SK-N-SH treated with all-trans-retinoic acid at 6 μM for 48 hours (cell line): ENCODE results near the gene INMT.

Experiments
- ARNTL ChIP-seq: fragments of 450-650 bp; formaldehyde crosslinking; IDR thresholded peaks from 2 replicates; pipeline ENCODE4 v1.5.0; 2020; ENCODE audit warnings: low read depth, mild to moderate bottlenecking, moderate library complexity, borderline replicate concordance
- BACH2 ChIP-seq: fragments of 250-450 bp; sonication (Bioruptor Pico); IDR thresholded peaks from 2 replicates; pipeline ENCODE4 v1.9.0; 2021; ENCODE audit warnings: mild to moderate bottlenecking, borderline replicate concordance
- OSR1 ChIP-seq: fragments of 250-450 bp; sonication (Bioruptor Pico); IDR thresholded peaks from 2 replicates; pipeline ENCODE4 v1.8.0; 2022; ENCODE audit warnings: moderate library complexity, mild to moderate bottlenecking, inconsistent platforms
- ZC3H10 ChIP-seq: fragments of 250-450 bp; sonication (Bioruptor Pico); IDR thresholded peaks from 2 replicates; pipeline ENCODE4 v1.5.1; 2021; ENCODE audit warnings: mild to moderate bottlenecking, moderate library complexity
- ZFP3 ChIP-seq: fragments of 250-450 bp; sonication (Bioruptor Pico); IDR thresholded peaks from 2 replicates; pipeline ENCODE4 v1.5.0; 2020; ENCODE audit warnings: mild to moderate bottlenecking, moderate library complexity
- ZFP30 ChIP-seq: fragments of 450-650 bp; formaldehyde crosslinking; IDR thresholded peaks from 2 replicates; pipeline ENCODE4 v1.5.0; 2022; ENCODE audit warnings: mild to moderate bottlenecking, moderate library complexity
- ZNF565 ChIP-seq: fragments of 450-650 bp; formaldehyde crosslinking; conservative IDR thresholded peaks from 2 replicates; pipeline ENCODE4 v1.5.0; 2020; ENCODE audit warnings: low read depth, mild to moderate bottlenecking, moderate library complexity
- ZNF8 ChIP-seq: fragments of 450-650 bp; formaldehyde crosslinking; IDR thresholded peaks from 2 replicates; pipeline ENCODE4 v1.5.0; 2020; ENCODE audit warnings: mild to moderate bottlenecking, moderate library complexity
- TF ChIP-seq, protein P1 (sequence below): fragments of 250-450 bp; sonication (Bioruptor Pico); IDR thresholded peaks from 2 replicates; pipeline ENCODE4 v1.8.0; 2020; ENCODE audit warnings: mild to moderate bottlenecking, moderate library complexity, borderline replicate concordance
- TF ChIP-seq, protein P2 (sequence below): fragments of 250-450 bp; sonication (Bioruptor Pico); IDR thresholded peaks from 2 replicates; pipeline ENCODE4 v1.5.1; 2021; ENCODE audit warnings: mild to moderate bottlenecking, moderate library complexity
- TF ChIP-seq, protein P3 (sequence below): fragments of 250-450 bp; sonication (Bioruptor Pico); IDR thresholded peaks from 2 replicates; pipeline ENCODE4 v1.8.0; 2021; ENCODE audit warnings: low read depth, mild to moderate bottlenecking, moderate library complexity, borderline replicate concordance
- TF ChIP-seq, protein P4 (sequence below): fragments of 250-450 bp; sonication (Bioruptor Pico); IDR thresholded peaks from 2 replicates; pipeline ENCODE4 v1.5.0; 2020; ENCODE audit warnings: mild to moderate bottlenecking, moderate library complexity

DNA sequence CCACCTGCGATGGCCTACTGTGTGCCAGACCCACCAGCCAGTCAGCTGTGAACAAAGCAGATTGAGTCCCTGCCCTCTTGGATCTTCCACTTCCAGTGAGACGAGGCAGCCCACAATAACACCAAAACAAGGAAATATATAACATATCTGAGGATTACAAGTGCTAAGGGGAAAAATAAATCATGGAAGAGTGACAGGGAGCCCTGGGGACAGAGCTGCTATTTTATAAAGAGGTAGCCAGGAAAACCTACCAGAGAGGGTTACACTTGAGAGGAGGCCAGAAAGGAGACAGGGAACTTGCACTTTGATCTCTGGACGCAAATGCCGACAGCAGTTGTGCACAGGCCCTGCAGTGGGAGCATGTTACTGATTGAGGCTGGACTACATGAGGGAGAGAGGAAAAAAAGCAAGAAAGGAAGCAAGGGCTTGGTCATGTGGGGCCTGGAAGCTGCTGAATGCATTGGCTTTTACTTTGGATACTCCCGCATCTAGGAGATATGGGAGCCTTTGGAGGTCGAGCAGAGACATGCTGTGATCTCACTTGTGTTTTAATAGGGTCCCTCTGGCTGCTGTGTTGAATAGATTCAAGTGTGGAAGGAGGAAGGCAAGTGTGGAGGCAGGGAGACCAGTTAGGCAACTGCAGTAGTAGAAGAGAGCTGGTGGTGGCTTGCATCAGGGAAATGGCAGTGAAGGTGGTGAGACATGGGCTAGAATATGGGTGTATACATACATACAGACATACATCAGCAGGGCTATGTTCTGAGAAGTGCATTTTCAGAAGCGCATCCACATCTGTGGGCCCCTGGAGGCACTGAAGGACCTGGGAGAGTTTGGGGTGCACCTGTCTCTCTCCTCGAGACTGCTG lies 45.5 kb downstream of the INMT start:
- TF ChIP-seq ARNTL (CRISPR knock-in tag) (no peak), ZNF8 (CRISPR knock-in tag) (no peak), BACH2 (no peak), ZFP30 (CRISPR knock-in tag) (no peak), ZFP3 (no peak), ZNF565 (CRISPR knock-in tag) (no peak), OSR1 (CRISPR knock-in tag) (no peak), ZC3H10 (no peak)
- TF ChIP-seq, protein P1, sequence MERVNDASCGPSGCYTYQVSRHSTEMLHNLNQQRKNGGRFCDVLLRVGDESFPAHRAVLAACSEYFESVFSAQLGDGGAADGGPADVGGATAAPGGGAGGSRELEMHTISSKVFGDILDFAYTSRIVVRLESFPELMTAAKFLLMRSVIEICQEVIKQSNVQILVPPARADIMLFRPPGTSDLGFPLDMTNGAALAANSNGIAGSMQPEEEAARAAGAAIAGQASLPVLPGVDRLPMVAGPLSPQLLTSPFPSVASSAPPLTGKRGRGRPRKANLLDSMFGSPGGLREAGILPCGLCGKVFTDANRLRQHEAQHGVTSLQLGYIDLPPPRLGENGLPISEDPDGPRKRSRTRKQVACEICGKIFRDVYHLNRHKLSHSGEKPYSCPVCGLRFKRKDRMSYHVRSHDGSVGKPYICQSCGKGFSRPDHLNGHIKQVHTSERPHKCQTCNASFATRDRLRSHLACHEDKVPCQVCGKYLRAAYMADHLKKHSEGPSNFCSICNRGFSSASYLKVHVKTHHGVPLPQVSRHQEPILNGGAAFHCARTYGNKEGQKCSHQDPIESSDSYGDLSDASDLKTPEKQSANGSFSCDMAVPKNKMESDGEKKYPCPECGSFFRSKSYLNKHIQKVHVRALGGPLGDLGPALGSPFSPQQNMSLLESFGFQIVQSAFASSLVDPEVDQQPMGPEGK (CRISPR knock-in tag) = no peak
- TF ChIP-seq, protein P2, sequence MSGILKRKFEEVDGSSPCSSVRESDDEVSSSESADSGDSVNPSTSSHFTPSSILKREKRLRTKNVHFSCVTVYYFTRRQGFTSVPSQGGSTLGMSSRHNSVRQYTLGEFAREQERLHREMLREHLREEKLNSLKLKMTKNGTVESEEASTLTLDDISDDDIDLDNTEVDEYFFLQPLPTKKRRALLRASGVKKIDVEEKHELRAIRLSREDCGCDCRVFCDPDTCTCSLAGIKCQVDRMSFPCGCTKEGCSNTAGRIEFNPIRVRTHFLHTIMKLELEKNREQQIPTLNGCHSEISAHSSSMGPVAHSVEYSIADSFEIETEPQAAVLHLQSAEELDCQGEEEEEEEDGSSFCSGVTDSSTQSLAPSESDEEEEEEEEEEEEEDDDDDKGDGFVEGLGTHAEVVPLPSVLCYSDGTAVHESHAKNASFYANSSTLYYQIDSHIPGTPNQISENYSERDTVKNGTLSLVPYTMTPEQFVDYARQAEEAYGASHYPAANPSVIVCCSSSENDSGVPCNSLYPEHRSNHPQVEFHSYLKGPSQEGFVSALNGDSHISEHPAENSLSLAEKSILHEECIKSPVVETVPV (CRISPR knock-in tag) = no peak
- TF ChIP-seq, protein P3, sequence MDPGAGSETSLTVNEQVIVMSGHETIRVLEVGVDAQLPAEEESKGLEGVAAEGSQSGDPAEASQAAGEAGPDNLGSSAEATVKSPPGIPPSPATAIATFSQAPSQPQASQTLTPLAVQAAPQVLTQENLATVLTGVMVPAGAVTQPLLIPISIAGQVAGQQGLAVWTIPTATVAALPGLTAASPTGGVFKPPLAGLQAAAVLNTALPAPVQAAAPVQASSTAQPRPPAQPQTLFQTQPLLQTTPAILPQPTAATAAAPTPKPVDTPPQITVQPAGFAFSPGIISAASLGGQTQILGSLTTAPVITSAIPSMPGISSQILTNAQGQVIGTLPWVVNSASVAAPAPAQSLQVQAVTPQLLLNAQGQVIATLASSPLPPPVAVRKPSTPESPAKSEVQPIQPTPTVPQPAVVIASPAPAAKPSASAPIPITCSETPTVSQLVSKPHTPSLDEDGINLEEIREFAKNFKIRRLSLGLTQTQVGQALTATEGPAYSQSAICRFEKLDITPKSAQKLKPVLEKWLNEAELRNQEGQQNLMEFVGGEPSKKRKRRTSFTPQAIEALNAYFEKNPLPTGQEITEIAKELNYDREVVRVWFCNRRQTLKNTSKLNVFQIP = no peak
- TF ChIP-seq, protein P4, sequence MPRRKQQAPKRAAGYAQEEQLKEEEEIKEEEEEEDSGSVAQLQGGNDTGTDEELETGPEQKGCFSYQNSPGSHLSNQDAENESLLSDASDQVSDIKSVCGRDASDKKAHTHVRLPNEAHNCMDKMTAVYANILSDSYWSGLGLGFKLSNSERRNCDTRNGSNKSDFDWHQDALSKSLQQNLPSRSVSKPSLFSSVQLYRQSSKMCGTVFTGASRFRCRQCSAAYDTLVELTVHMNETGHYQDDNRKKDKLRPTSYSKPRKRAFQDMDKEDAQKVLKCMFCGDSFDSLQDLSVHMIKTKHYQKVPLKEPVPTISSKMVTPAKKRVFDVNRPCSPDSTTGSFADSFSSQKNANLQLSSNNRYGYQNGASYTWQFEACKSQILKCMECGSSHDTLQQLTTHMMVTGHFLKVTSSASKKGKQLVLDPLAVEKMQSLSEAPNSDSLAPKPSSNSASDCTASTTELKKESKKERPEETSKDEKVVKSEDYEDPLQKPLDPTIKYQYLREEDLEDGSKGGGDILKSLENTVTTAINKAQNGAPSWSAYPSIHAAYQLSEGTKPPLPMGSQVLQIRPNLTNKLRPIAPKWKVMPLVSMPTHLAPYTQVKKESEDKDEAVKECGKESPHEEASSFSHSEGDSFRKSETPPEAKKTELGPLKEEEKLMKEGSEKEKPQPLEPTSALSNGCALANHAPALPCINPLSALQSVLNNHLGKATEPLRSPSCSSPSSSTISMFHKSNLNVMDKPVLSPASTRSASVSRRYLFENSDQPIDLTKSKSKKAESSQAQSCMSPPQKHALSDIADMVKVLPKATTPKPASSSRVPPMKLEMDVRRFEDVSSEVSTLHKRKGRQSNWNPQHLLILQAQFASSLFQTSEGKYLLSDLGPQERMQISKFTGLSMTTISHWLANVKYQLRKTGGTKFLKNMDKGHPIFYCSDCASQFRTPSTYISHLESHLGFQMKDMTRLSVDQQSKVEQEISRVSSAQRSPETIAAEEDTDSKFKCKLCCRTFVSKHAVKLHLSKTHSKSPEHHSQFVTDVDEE (CRISPR knock-in tag) = no peak
